GM12878 (cell line): ENCODE data around the gene KIAA0319L. TPM values are rescaled to one million over a fixed set of nuclear protein-coding genes. Genes with fewer than 3 reads are reported as not detected.
"Not testable (repeated sequence)": the region's sequence is repeated elsewhere in the genome, so short reads cannot be mapped to it uniquely, and the experiment has no call there.

Experiments
- ATAC-seq: fragments of 200-7000 bp; cut with Tn5 transposase; 3 replicates; pipeline ENCODE4 v1.9.1; 2020; ENCODE audit warnings: mild to moderate bottlenecking, moderate library complexity
- BruUV-seq: library from RNA; stranded (reverse); fragments of 400-500 nt; replicated peaks from 2 replicates; lab custom pipeline; 2021; lab: Mats Ljungman, UMichigan
- CTCF ChIA-PET: fragments of 300-600 bp; sonication (Branson Sonifier 250); formaldehyde crosslinking; extraction: SDS; loops from one replicate; lab custom pipeline; 2021; ENCODE audit warnings: inconsistent platforms; lab: Yijun Ruan, JAX
- POLR2A ChIA-PET: fragments of 350-600 bp; formaldehyde crosslinking; extraction: SDS; loops from one replicate; lab custom pipeline; 2021; ENCODE audit warnings: inconsistent platforms; lab: Charles Lee
- RAD21 ChIA-PET: fragments of 300-600 bp; sonication (Branson Sonifier 250); formaldehyde crosslinking; loops from one replicate; lab custom pipeline; 2023; ENCODE audit warnings: antibody characterized with exemption; ENCODE audit not compliant: unreplicated experiment; lab: Charles Lee
- SMC1A ChIA-PET: fragments of 300-600 bp; sonication (Branson Sonifier 250); formaldehyde crosslinking; loops from one replicate; lab custom pipeline; 2023; ENCODE audit not compliant: unreplicated experiment, uncharacterized antibody; lab: Charles Lee
- DNase-seq: peaks from one replicate; pipeline ENCODE4 v3.0.0-alpha.2; 2011; ENCODE audit warnings: low read depth, low spot score
- FAIRE-seq: peaks from 3 replicates; lab custom pipeline; 2011; peaks lifted over from hg19 to GRCh38; lab: Jason Lieb, UNC
- H2AFZ ChIP-seq: 2 replicates; pipeline ENCODE4 v1.6.0; 2011; ENCODE audit warnings: low read depth, low read length, control low read depth; ENCODE audit not compliant: control insufficient read depth
- H3K27ac ChIP-seq: 2 replicates; pipeline ENCODE4 v1.5.1; 2011; ENCODE audit warnings: control low read depth; ENCODE audit not compliant: control insufficient read depth, insufficient read depth
- H3K27me3 ChIP-seq, 2 experiments: replicated peaks in 1 of 2; 2 replicates each; pipeline versions ENCODE4 v1.6.0 to v1.6.1; 2011; ENCODE audit warnings: low read length in 1 of 2; ENCODE audit not compliant: control insufficient read depth in 2 of 2, insufficient read depth in 2 of 2
- H3K36me3 ChIP-seq, 2 experiments: 2 replicates each; pipeline ENCODE4 v1.5.1; 2011; ENCODE audit warnings: low read length in 1 of 2; ENCODE audit not compliant: control insufficient read depth in 2 of 2, insufficient read depth in 2 of 2
- H3K4me1 ChIP-seq: 2 replicates; pipeline ENCODE4 v1.6.1; 2011; ENCODE audit warnings: mild to moderate bottlenecking, low read length, moderate library complexity, mixed read lengths; ENCODE audit not compliant: control insufficient read depth, insufficient read depth
- H3K4me2 ChIP-seq: 2 replicates; pipeline ENCODE4 v1.6.0; 2011; ENCODE audit warnings: control low read depth; ENCODE audit not compliant: control insufficient read depth, insufficient read depth
- H3K4me3 ChIP-seq: fragments of 200-600 bp; sonication (generic); 2 replicates; pipeline ENCODE4 v1.5.1; 2016
- H3K79me2 ChIP-seq: 2 replicates; pipeline ENCODE4 v1.6.0; 2011; ENCODE audit warnings: low read length; ENCODE audit not compliant: control insufficient read depth, insufficient read depth
- H3K9ac ChIP-seq: 2 replicates; pipeline ENCODE4 v1.8.0; 2011; ENCODE audit warnings: low read length, control low read depth, mixed read lengths; ENCODE audit not compliant: control insufficient read depth, insufficient read depth
- H3K9me3 ChIP-seq: replicated peaks from 3 replicates; pipeline ENCODE4 v1.5.1; 2011; ENCODE audit warnings: mild to moderate bottlenecking, low read length; ENCODE audit not compliant: control insufficient read depth, insufficient read depth
- H4K20me1 ChIP-seq: 2 replicates; pipeline ENCODE4 v1.6.0; 2011; ENCODE audit not compliant: control insufficient read depth, insufficient read depth
- CBX3 ChIP-seq: fragments of 200-600 bp; sonication (generic); IDR thresholded peaks from 2 replicates; pipeline ENCODE4 v1.6.1; 2016; ENCODE audit warnings: low read depth, borderline replicate concordance
- FOS ChIP-seq: IDR thresholded peaks from 3 replicates; pipeline ENCODE4 v1.6.1; 2011; ENCODE audit warnings: borderline replicate concordance; ENCODE audit not compliant: insufficient read length; ENCODE audit errors: extremely low read depth
- NFXL1 ChIP-seq: fragments of 450-650 bp; IDR thresholded peaks from 2 replicates; pipeline ENCODE4 v1.6.1; 2017; ENCODE audit warnings: antibody characterized with exemption, mild to moderate bottlenecking, borderline replicate concordance
- WGBS: methylation state at CpG from one replicate; pipeline ENCODE4 v1.1.6; 2016; ENCODE audit warnings: low lambda C conversion rate; ENCODE audit not compliant: insufficient replicate concordance, insufficient coverage; ENCODE audit errors: missing lambda C conversion rate; 5-methylcytosine and 5-hydroxymethylcytosine counted together
- in situ Hi-C: fragments of 300-500 bp; cut with MboI; formaldehyde crosslinking; loops from 9 replicates; pipeline ENCODE4 v1.14.3; 2018; ENCODE audit warnings: mixed read lengths
- intact Hi-C: fragments of 100-400 bp; cut with micrococcal nuclease; formaldehyde crosslinking; loops from one replicate; pipeline ENCODE4 v1.14.2; 2022; ENCODE audit not compliant: unreplicated experiment
- polyA plus RNA-seq, 11 experiments: library from polyadenylated mRNA; depleted of rRNA in 4 of 11; unstranded in 6 of 11; stranded (reverse) in 5 of 11; fragments of >200 nt; fragmentation: Nextera tagmentation in 4 of 11; fragmentation: Illumina TruSeq in 1 of 11; extraction: Ambion mirVana in 4 of 11; extraction: Trizol in 1 of 11; gene quantifications; 1 replicate in 1 of 11; 2 replicates in 10 of 11; pipeline versions ENCODE4 v1.2.1 to v1.2.3, GENCODE V29; 2011 to 2016; ENCODE audit warnings: inconsistent platforms in 2 of 11, missing spikeins in 2 of 11, low read depth in 1 of 11
- total RNA-seq, 4 experiments: library from RNA; depleted of rRNA in 3 of 4; stranded (reverse); fragments of >200 nt in 3 of 4; fragmentation: Illumina TruSeq in 1 of 4; extraction: Trizol in 1 of 4; gene quantifications; 2 replicates each; pipeline versions ENCODE4 v1.2.1 to v1.2.3, GENCODE V29; 2013 to 2021

Gene KIAA0319L
- total and polyA plus RNA-seq, 10 of the 15 experiments (the other 5 are each of a cell fraction or from before 2014, with no cell fraction given) = 2.6 to 57.8 (median 25.4) TPM

DNA sequence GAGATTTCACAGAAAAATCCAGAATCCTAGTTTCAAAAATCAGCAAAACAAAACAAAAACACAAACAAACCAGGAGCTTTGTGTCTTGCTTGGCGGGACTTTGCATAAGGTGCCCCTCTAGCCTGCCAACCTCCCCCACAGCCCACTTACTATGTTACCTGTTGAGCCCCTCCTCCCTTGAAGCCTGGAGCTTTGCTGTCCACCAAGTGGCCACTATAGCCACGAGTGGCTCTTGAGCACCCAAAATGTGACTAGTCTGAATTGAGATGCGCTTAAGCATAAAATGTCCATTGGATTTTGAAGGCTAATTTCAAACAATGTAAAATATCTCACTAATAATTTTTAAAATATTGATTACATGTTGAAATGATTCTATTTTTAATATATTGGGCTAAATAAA is 28.1 kb upstream of the KIAA0319L start:
- ChIA-PET POLR2A (no interaction called here), SMC1A (interaction anchor here (0.9 to 1.0 kb wide), 2 partner anchors 15 to 24 kb away, joined by 3 read pairs; no protein-coding TSS in a partner anchor), CTCF (interaction anchor here (0.8 to 3.1 kb wide), 3 partner anchors 16 to 35 kb away, joined by 3 to 8 read pairs (median 3); no protein-coding TSS in a partner anchor), RAD21 (no interaction called here)
- TF ChIP-seq CBX3 (no peak), NFXL1 (no peak), FOS (no peak)
- Histone ChIP-seq H3K4me1 (peaks cover 7% of the 10 kb centered on the region; the same call in 1 of the 2 replicates), H3K27ac (no peak overlapping the region), H3K79me2 (no peaks in the 10 kb centered on the region), H2AFZ (no peak overlapping the region), H3K4me3 (no peak overlapping the region), H3K36me3 (no peaks in the 10 kb centered on the region), H3K9ac (no peak overlapping the region), H3K27me3 (no peaks in the 10 kb centered on the region), H3K4me2 (no peak overlapping the region), H4K20me1 (no peaks in the 10 kb centered on the region), H3K9me3 (no peaks in the 10 kb centered on the region)
- no peak for DNase-seq
- in situ Hi-C loops (no loop called here), intact Hi-C loops (no loop called here)
- ATAC-seq = no peak
- BruUV-seq = no TSS peak
- 68% methylated on average over 3 of the region's 3 CpGs for WGBS
- FAIRE-seq = no peak

DNA sequence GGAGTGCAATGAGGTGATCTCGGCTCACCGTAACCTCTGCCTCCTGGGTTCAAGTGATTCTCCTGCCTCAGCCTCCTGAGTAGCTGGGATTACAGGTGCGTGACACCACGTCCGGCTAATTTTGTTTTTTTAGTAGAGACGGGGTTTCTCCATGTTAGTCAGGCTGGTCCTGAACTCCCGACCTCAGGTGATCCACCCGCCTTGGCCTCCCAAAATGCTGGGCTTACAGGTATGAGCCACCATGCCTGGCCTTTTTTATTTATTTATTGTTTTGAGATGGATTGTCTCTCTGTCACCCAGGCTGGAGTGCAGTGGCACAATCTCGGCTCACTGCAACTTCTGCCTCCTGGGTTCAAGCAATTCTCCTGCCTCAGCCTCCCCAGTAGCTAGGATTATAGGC is 24.4 kb upstream of the KIAA0319L start:
- CTCF ChIA-PET = interaction anchor here (1.2 to 1.9 kb wide), 5 partner anchors 12 to 135 kb away, joined by 3 to 6 read pairs (median 4); no protein-coding TSS in a partner anchor
- RAD21 ChIA-PET, H3K79me2 ChIP-seq, DNase-seq, H3K4me2 ChIP-seq, H2AFZ ChIP-seq, H3K27ac ChIP-seq, H3K4me3 ChIP-seq, intact Hi-C loops, H3K36me3 ChIP-seq, H4K20me1 ChIP-seq, H3K27me3 ChIP-seq, FAIRE-seq, BruUV-seq, H3K9me3 ChIP-seq, ATAC-seq, in situ Hi-C loops, H3K9ac ChIP-seq: not testable (repeated sequence)
- 40% methylated on average over 9 of the region's 9 CpGs for WGBS
- POLR2A ChIA-PET = interaction anchor here (0.6 kb wide), 1 partner anchor 35 kb away, joined by 3 read pairs; no protein-coding TSS in a partner anchor
- SMC1A ChIA-PET = interaction anchor here (0.6 to 1.5 kb wide), 2 partner anchors 145 to 597 kb away, joined by 3 to 4 read pairs; no protein-coding TSS in a partner anchor
- H3K4me1 ChIP-seq = peaks cover 25% of the 10 kb centered on the region
